ENCODE measurements around the gene RHOF.

DNA sequence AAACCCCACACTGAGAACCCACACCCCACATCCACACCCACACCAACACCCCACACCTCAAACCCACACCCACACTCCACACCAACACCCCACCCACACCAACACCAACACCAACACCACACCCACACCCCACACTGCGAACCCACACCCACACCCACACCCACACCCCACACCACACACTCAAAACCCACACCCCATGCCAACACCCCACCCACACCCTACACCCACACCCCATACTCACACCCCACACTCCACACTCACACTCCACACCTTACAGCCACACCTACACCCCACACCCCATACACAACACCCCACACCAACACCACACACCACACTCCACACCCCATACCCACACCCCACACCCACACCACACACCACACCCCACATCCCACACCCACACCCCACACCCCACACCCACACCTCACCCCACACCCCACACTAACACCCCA lies 43.0 kb downstream of the RHOF start:
- TF ChIP-seq CTCF (IDR thresholded peaks at IDR 0.05) (no peak), EP300 (IDR thresholded peaks at IDR 0.05) (no peak)
